Body of pancreas (tissue), 4 donors: ENCODE data around the gene UBE2E3. TPM values are rescaled to one million over a fixed set of nuclear protein-coding genes. Genes with fewer than 3 reads are reported as not detected.

ENCODE experiments used
- ATAC-seq: fragments of 150-250 bp; one replicate; pipeline ENCODE4 v1.9.1; 2016
- DNase-seq, 4 donors: peaks; one replicate each; pipeline ENCODE4 v3.0.0-alpha.2; 2019
- H3K27ac ChIP-seq, 4 donors: fragments of 200-600 bp; sonication (generic); 1 replicate in 3 of 4; 2 replicates in 1 of 4; pipeline versions ENCODE4 v1.5.1 to v1.6.1; 2016 to 2019; ENCODE audit warnings: mild to moderate bottlenecking in 1 of 4, mixed read lengths in 1 of 4, moderate library complexity in 1 of 4
- H3K27me3 ChIP-seq, 2 donors: fragments of 200-600 bp; sonication (generic); one replicate each; pipeline ENCODE4 v1.6.0; 2016; ENCODE audit warnings: mild to moderate bottlenecking in 1 of 2
- H3K36me3 ChIP-seq, 2 donors: fragments of 200-600 bp; sonication (generic); replicated peaks in 1 of 2; 2 replicates each; pipeline ENCODE4 v1.5.1; 2016; ENCODE audit warnings: low read depth in 2 of 2; ENCODE audit not compliant: insufficient read depth in 1 of 2
- H3K4me1 ChIP-seq: fragments of 200-600 bp; sonication (generic); one replicate; pipeline ENCODE4 v1.6.0; 2016
- H3K4me3 ChIP-seq, 2 donors: fragments of 200-600 bp; sonication (generic); 1 replicate in 1 of 2; 2 replicates in 1 of 2; pipeline ENCODE4 v1.5.1; 2016 to 2019
- H3K9me3 ChIP-seq, 3 donors: fragments of 200-600 bp; sonication (generic); 1 replicate in 2 of 3; 2 replicates in 1 of 3; pipeline ENCODE4 v1.5.1; 2016
- CTCF ChIP-seq, 7 experiments: fragments of 450-650 bp in 4 of 7; fragments of 200-600 bp in 3 of 7; sonication (generic) in 3 of 7; IDR thresholded peaks; one replicate each; pipeline ENCODE4 v1.5.1; 2016 to 2019; ENCODE audit warnings: antibody characterized with exemption in 7 of 7
- POLR2A ChIP-seq, 3 donors: fragments of 450-650 bp; IDR thresholded peaks; one replicate each; pipeline ENCODE4 v1.6.1; 2016; ENCODE audit warnings: antibody characterized with exemption in 3 of 3, mild to moderate bottlenecking in 2 of 3
- whole genome bisulfite sequencing, 2 donors: methylation state at CpG; one replicate each; pipeline ENCODE4 v1.1.5; 2017; 5-methylcytosine and 5-hydroxymethylcytosine counted together
- intact Hi-C: fragments of 100-400 bp; cut with DNase I; formaldehyde crosslinking; loops from one replicate; pipeline ENCODE4 v1.15.1; 2023
- total RNA-seq, 2 donors: library from RNA; depleted of rRNA; stranded (reverse); fragments of >200 nt; gene quantifications; one replicate each; pipeline ENCODE4 v1.1.0, GENCODE V29; 2016

Gene UBE2E3
- total RNA-seq, 2 donors from 2014 or later: 30.3 to 38.7 TPM

- Histone ChIP-seq H3K4me1 (peaks cover 12% of the 10 kb centered on the region), H3K36me3 (peaks cover 0 to 4% of the 10 kb centered on the region in 2 donors), H3K27ac (no peak overlapping the region), H3K9me3 (no peaks in the 10 kb centered on the region), H3K4me3 (no peak overlapping the region), H3K27me3 (no peaks in the 10 kb centered on the region)
- intact Hi-C loops: no loop called here
- DNase-seq (no peak), ATAC-seq (no peak)
- no peak for TF ChIP-seq POLR2A (IDR thresholded peaks at IDR 0.05)
- no peak for TF ChIP-seq CTCF (IDR thresholded peaks at IDR 0.05)
Measured at GRCh38 chr2:181065458-181065857, 85.1 kb downstream of the UBE2E3 start.

- intact Hi-C loops: no loop called here
- DNase-seq (peak in 3 of 4 donors; percentile 17 to 47 (median 38)), ATAC-seq (peak; percentile 62)
- Histone ChIP-seq H3K27ac (peak overlapping the region in 1 of 4 donors; percentile 12), H3K4me1 (peaks cover 12% of the 10 kb centered on the region), H3K9me3 (no peaks in the 10 kb centered on the region), H3K36me3 (peaks cover 0 to 4% of the 10 kb centered on the region in 2 donors), H3K27me3 (no peaks in the 10 kb centered on the region), H3K4me3 (no peak overlapping the region)
- WGBS, 2 donors: 35 to 50% methylated on average over 1 of the region's 1 CpG
- TF ChIP-seq CTCF (IDR thresholded peaks at IDR 0.05) (no peak), POLR2A (IDR thresholded peaks at IDR 0.05) (no peak)
Measured at GRCh38 chr2:181066333-181066732, 85.9 kb downstream of the UBE2E3 start.

DNA sequence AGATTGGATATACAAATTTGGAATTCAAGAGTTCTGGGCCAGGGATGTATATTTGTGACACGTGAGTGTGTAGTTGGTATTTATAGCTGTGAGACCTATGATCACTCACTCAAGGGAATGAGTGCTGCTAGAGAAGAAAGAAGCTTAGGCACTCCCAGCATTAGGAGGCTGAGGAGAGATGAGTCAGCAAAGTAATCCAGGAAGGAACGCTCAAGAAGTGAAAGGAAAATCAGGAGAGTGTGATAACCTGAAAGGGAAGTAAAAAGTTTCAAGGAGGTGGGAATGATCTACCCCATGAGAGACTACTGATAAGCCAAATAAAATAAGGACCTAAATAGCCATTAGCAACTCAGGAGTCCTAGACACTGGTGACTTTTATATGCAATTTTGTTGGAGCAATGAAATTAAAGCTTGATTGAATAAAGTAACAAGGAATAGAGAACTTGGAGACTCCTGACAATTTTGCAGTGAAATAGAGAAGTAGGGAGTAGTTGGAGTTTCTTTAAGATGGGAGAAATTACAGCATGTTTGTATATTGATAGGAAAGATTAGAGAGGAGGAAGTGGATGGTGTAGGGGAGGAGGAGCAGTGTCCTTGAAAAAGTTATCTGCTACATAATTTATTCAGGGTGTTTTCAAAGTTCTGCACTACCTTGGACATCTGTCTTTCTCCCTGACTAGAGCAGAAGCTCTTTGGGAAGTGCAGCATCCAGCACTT lies 89.9 kb downstream of the UBE2E3 start:
- 58 to 64% methylated on average over 2 of the region's 2 CpGs for WGBS, 2 donors
- DNase-seq (no peak), ATAC-seq (peak; percentile 55)
- no peaks in the 10 kb centered on the region for H3K9me3 ChIP-seq
- H3K4me1 ChIP-seq: peaks cover 12% of the 10 kb centered on the region
- TF ChIP-seq POLR2A (IDR thresholded peaks at IDR 0.05) (no peak), CTCF (IDR thresholded peaks at IDR 0.05) (no peak)
- H3K36me3 ChIP-seq: no peaks in the 10 kb centered on the region
- no peaks in the 10 kb centered on the region for H3K27me3 ChIP-seq
- no peak overlapping the region for H3K27ac ChIP-seq
- no peak overlapping the region for H3K4me3 ChIP-seq
- intact Hi-C loops: no loop called here

DNA sequence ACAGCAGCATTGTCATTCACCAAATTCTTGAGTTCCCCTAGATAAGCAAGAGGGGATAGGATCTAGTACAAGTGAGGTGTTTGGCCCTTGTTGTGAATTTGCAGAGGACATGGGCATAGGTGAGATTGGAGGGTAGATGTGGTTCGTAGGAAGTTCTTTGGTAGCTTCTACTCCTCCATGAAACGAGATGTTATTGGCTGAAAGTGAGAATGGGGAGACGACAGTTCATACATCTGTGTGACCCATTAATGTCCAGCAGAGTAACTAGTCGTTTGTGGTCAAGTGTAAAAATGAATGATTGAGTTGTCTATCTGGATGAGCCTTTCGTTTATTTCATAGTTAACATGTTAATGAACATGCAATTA lies 90.4 kb downstream of the UBE2E3 start:
- WGBS, 2 donors: 85 to 92% methylated on average over 5 of the region's 5 CpGs
- DNase-seq (no peak), ATAC-seq (no peak)
- Histone ChIP-seq H3K36me3 (no peaks in the 10 kb centered on the region), H3K9me3 (no peaks in the 10 kb centered on the region), H3K27ac (no peak overlapping the region), H3K4me1 (peaks cover 12% of the 10 kb centered on the region), H3K27me3 (no peaks in the 10 kb centered on the region), H3K4me3 (no peak overlapping the region)
- intact Hi-C loops: no loop called here
- TF ChIP-seq POLR2A (IDR thresholded peaks at IDR 0.05) (no peak), CTCF (IDR thresholded peaks at IDR 0.05) (no peak)
